Raji (cell line): ENCODE results near the gene TYK2.

Experiments
- POLR2A ChIP-seq: IDR thresholded peaks from 2 replicates; pipeline ENCODE4 v1.6.1; 2011; ENCODE audit warnings: low read depth, low read length, control low read depth; ENCODE audit not compliant: insufficient read depth

Gene TYK2

GRCh38 chr19:10392120-10392519, 11.7 kb upstream of the TYK2 start:
- no peak for TF ChIP-seq POLR2A

DNA sequence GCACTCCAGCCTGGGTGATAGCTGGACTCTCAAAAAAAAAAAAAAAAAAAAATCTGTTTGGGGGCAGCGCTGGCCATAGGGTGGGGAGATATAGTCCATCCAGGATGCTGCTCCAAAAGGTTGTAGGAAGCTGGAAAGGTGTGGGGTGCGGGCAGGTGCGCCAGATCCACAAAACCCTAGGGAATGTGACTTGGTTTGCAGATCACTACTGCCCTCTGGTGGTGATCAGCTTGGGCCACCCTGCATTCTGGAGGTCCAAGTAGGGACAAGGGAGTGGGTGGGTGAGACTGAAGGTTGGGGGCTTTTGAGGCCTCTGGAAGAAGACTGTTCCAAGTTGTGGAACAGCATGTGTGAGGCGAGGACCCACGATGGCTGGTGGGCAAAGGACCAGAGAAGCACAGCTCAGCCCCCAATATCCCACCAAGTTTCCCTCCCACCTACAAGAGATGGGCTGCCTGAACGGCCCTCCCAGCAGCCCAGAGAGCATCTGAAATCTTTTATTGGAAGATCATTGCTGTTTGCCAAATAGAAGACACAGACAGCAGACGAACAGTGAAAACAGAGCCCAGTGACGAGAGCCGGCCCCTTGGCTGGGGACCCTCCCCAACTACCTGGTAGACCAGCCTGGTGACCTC, 10.4 kb upstream of the TYK2 start:
- no peak for TF ChIP-seq POLR2A

DNA sequence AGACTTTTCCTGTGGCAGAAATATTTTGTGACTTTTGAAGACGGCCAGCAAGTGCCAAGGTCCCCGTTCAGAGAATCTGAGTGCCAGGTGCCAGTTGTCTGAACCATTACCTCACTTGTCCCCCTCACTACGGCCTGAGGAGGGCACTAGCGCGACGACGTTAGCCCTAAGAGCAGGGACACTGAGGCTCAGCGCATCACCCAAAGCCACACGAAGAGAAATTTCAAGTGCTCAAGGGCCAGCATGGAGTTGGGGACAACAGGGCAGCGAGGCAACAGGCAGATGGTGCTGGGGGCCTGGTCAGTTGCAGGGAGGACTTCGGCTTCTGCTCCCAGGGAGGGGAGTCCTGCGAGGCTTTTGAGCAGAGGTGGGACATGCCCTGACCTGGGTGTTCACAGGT, 9.5 kb upstream of the TYK2 start:
- no peak for TF ChIP-seq POLR2A

- TF ChIP-seq POLR2A, result no peak
These were observed 8.6 kb upstream of the TYK2 start for GRCh38 chr19:10388957-10389356.

- TF ChIP-seq POLR2A, result no peak
These were observed 4.2 kb upstream of the TYK2 start for GRCh38 chr19:10384580-10384979.

DNA sequence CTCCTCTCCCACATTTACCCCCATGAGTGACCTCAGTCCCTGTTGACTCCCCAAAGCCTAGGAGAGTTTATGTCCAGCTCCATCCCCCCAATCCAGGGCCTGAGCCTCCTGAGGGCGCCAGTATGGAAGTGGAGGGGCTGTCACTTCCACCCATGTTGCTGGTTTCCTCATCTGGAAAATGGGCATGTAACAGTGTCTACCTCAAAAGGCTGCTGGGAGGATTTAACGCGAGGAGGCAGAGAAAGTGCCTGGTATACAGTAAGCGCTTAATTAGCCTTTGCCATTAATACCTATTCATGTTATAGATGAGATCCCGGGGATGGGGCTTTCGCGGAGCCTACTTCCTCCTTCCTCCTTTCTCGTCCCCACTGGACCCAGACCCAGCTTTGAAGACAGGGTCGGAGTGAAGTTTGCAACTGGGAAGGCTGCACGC, 476 bp downstream of the TYK2 start:
- TF ChIP-seq POLR2A, result no peak

GRCh38 chr19:10378124-10378523, 2.2 kb downstream of the TYK2 start:
- no peak for TF ChIP-seq POLR2A

DNA sequence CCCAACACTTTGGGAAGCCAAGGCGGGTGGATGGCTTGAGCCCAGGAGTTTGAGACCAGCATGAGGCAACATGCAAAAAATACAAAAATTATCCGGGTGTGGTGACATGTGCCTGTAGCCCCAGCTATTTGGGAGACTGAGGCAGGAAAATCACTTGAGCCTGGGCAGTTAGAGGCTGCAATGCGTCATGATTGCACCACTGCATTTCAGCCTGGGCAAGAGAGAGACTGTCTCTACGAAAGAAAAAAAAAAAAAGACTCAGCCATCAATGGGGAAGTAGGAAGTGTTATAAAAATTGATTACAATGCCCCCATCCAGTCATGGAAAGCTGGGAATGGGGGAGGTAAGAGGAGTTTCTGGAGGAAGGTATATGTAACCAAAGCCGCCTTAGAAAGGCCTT, 5.4 kb downstream of the TYK2 start:
- TF ChIP-seq POLR2A, result no peak

DNA sequence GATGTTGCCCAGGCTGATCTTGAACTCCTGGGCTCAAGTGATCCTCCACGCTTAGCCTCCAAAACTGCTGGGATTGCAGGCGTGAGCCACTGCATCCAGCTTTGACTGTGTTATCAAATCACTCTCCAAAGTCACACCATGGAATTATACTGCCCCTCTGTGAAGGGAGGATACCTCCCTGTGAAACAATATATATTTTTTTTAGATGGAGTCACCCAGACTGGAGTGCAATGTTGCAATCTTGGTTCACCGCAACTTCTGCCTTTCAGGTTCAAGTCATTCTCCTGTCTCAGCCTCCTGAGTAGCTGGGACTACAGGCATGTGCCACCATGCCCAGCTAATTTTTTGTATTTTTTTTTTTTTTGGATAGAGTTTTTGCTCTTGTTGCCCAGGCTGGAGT, 7.7 kb downstream of the TYK2 start:
- TF ChIP-seq POLR2A, result no peak

DNA sequence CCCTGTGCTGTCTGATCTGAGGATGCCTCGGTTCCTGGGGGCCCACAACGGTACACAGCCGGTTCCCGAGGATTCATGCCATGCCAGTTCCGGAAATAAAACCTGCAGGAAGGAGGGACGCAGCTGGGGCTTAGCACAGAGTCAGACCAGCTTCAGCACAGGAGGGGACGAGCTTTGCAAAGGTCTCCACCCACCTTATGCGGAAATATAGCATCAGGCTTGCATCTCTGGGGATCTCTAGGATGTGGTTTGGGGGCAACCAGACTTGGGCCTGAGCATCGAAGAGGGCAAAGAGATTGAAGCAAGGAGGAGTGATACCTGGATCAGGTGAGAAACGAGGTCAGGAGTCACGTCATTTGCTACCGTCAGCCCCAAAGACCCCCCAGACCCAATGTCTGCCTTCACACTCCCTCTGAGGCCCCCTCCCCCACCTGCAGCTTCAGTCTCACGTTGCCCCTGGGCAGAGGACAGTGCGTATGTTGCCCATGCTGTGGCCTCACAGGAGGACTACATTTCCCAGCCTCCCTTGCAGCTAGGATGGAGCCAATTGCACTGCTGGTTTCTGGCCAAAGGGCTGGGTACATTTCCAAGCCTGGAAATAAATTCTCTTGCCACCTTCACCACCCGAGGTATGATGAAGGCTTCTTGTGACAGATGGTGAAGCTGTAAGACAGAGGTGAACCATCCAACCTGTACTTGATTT, 12.1 kb downstream of the TYK2 start:
- TF ChIP-seq POLR2A, result no peak

DNA sequence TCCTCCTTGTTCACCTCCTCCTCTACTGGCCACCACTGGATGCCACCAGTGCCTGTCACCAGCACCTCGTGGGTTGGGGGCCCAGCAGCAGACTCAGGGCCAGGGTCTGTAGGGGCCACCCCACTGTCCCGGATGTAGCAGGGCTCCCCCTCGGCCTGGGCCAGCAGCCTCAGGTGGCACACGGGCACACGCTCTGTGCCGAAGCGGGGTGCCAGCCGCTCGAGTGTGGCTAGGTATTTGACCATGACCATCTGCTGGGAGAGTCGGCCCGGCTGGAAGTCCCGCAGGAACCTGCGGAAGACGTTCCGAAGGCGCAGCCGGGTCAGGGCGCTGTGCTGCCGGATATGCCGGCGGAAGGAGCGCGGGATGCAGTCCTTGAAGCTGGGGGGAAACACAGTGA, 14.9 kb downstream of the TYK2 start:
- TF ChIP-seq POLR2A, result no peak

DNA sequence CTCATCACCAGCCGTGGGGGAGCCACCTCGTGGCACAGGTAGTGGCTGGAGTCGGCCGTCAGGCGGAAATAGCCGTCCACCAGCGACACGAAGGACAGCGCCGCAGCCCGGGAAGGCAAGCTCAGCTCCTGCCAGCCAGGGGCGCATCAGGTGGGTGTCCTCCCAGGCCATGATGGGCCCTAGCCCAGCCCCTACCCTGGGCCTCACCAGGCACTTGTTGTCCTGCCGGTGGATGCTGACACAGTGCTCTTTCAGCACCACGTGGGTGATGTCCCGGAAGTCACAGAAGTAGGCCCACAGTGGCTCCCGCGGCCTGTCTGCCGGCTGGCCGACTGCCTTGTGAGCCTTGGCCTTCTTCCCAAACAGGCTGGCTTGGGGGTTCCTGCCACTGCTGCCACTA, 15.7 kb downstream of the TYK2 start:
- no peak for TF ChIP-seq POLR2A

- TF ChIP-seq POLR2A, result no peak
These were observed 16.5 kb downstream of the TYK2 start for GRCh38 chr19:10363789-10364281.

GRCh38 chr19:10362259-10362658, 18.1 kb downstream of the TYK2 start:
- no peak for TF ChIP-seq POLR2A

DNA sequence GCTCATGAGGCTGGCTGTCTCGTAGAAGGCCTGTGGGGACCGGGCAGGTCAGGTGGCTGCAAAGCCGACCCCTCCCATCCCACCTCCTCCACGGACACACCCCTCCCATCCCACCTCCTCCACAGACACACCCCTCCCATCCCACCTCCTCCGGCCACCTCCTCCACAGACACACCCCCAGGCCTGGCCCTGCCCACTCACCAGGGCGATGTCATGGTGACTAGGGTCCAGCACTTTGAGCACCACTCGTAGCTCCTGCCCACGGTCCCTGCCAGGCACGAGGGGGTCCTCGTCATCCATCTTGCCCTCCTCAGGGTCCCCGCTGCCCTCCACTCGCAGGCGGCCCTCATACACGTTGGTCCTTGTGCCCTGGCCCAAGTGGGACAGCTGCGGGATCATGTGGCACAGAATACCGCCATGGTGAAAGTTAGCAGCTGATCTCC, 18.8 kb downstream of the TYK2 start:
- no peak for TF ChIP-seq POLR2A

DNA sequence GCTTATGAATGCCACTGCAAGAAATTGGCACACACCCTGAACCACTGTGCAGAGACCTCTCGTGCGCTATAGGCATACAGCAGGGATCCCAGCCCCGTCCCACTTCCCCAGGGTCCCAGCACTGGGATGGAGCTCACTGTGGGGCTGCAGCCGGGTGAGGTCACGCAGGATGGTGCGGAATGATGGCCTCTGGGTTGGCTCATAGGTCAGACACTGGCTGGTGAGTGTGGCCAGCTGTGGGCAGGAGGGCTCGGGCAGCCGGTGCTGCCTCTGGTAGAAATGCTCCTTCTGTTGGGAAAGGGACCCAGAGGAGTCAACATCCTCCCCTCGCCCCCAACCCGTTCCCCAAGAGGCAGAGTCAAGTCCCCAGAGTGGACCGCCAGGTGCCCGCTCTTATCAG, 23.9 kb downstream of the TYK2 start:
- no peak for TF ChIP-seq POLR2A
